ENCODE results near the gene ACOT12.

DNA sequence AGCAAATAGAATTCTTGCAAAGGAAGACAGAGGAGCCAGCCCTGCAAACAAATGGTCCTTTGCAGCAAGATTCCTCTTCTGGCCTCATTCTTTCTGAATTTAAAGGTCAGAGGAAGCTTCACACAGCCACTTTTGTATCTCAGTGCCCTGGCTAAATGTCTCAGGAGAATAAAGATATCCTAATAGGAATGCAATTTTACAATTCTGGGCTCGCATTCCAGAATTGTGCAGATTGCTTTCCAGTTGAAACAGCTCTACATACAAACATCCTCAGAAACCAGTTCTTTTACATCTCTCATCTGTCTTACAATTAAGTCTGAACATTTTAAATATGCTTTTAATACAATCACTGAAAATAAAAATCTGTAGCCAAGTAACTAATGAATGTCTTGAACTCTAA, 14.6 kb upstream of the ACOT12 start:
- TF ChIP-seq CTCF (conservative IDR thresholded peaks at IDR 0.05; ENCODE audit: low read depth in 2 of 2) (no peak), STAT1 (IDR thresholded peaks at IDR 0.05; ENCODE audit: unreplicated experiment) (no peak), EZH2phosphoT487 (IDR thresholded peaks at IDR 0.05; ENCODE audit: unreplicated experiment) (no peak), POLR2AphosphoS5 (IDR thresholded peaks at IDR 0.05; ENCODE audit: low read depth) (no peak), EZH2 (IDR thresholded peaks at IDR 0.05; ENCODE audit: low read depth, unreplicated experiment) (no peak), JUNB (IDR thresholded peaks at IDR 0.05; ENCODE audit: unreplicated experiment) (no peak), ZNF331 (CRISPR knock-in tag; IDR thresholded peaks at IDR 0.05; ENCODE audit: low read depth) (no peak), NANOG (IDR thresholded peaks at IDR 0.05; ENCODE audit: borderline replicate concordance) (no peak), CREB1 (CRISPR knock-in tag; IDR thresholded peaks at IDR 0.05; ENCODE audit: low read depth) (no peak), ZNF462 (CRISPR knock-in tag; IDR thresholded peaks at IDR 0.05) (no peak)
- TF ChIP-seq, protein P1, sequence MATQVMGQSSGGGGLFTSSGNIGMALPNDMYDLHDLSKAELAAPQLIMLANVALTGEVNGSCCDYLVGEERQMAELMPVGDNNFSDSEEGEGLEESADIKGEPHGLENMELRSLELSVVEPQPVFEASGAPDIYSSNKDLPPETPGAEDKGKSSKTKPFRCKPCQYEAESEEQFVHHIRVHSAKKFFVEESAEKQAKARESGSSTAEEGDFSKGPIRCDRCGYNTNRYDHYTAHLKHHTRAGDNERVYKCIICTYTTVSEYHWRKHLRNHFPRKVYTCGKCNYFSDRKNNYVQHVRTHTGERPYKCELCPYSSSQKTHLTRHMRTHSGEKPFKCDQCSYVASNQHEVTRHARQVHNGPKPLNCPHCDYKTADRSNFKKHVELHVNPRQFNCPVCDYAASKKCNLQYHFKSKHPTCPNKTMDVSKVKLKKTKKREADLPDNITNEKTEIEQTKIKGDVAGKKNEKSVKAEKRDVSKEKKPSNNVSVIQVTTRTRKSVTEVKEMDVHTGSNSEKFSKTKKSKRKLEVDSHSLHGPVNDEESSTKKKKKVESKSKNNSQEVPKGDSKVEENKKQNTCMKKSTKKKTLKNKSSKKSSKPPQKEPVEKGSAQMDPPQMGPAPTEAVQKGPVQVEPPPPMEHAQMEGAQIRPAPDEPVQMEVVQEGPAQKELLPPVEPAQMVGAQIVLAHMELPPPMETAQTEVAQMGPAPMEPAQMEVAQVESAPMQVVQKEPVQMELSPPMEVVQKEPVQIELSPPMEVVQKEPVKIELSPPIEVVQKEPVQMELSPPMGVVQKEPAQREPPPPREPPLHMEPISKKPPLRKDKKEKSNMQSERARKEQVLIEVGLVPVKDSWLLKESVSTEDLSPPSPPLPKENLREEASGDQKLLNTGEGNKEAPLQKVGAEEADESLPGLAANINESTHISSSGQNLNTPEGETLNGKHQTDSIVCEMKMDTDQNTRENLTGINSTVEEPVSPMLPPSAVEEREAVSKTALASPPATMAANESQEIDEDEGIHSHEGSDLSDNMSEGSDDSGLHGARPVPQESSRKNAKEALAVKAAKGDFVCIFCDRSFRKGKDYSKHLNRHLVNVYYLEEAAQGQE (IDR thresholded peaks at IDR 0.05; ENCODE audit: unreplicated experiment), result no peak

Measured in GM23338 (cell line).